ENCODE results near the gene CMSS1. TPM values are rescaled to one million over a fixed set of nuclear protein-coding genes. Genes with fewer than 3 reads are reported as not detected.

CMSS1 gene
- total and polyA plus RNA-seq, 11 donors = 13.5 to 48.4 (median 34.8) TPM

GRCh38 chr3:100205171-100205570, 387.5 kb downstream of the CMSS1 start:
- TF ChIP-seq POLR2A (IDR thresholded peaks at IDR 0.05) = no peak
- TF ChIP-seq, protein P1, sequence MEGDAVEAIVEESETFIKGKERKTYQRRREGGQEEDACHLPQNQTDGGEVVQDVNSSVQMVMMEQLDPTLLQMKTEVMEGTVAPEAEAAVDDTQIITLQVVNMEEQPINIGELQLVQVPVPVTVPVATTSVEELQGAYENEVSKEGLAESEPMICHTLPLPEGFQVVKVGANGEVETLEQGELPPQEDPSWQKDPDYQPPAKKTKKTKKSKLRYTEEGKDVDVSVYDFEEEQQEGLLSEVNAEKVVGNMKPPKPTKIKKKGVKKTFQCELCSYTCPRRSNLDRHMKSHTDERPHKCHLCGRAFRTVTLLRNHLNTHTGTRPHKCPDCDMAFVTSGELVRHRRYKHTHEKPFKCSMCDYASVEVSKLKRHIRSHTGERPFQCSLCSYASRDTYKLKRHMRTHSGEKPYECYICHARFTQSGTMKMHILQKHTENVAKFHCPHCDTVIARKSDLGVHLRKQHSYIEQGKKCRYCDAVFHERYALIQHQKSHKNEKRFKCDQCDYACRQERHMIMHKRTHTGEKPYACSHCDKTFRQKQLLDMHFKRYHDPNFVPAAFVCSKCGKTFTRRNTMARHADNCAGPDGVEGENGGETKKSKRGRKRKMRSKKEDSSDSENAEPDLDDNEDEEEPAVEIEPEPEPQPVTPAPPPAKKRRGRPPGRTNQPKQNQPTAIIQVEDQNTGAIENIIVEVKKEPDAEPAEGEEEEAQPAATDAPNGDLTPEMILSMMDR (IDR thresholded peaks at IDR 0.05) = no peak
- no peaks in the 10 kb centered on the region for H3K27me3 ChIP-seq
- H3K27ac ChIP-seq = no peak overlapping the region
- DNase-seq (no peak), ATAC-seq (no peak)
- H3K4me3 ChIP-seq = no peak overlapping the region
- H3K4me1 ChIP-seq = peaks cover 0 to 8% (median 5%) of the 10 kb centered on the region in 12 donors
- WGBS, 4 donors = 79 to 88% (median 81%) methylated on average over 2 of the region's 2 CpGs
- peaks cover 0 to 18% (median 0%) of the 10 kb centered on the region in 12 donors for H3K9me3 ChIP-seq
- H3K36me3 ChIP-seq = no peaks in the 10 kb centered on the region
- intact Hi-C loops (cut with DNase I) = no loop called here

GRCh38 chr3:100206687-100207086, 389.0 kb downstream of the CMSS1 start:
- Histone ChIP-seq H3K4me1 (peaks cover 0 to 24% (median 18%) of the 10 kb centered on the region in 12 donors), H3K9me3 (peaks cover 0 to 18% (median 0%) of the 10 kb centered on the region in 12 donors), H3K27ac (no peak overlapping the region), H3K27me3 (no peaks in the 10 kb centered on the region), H3K36me3 (no peaks in the 10 kb centered on the region), H3K4me3 (no peak overlapping the region)
- 79 to 93% (median 90%) methylated on average over 1 of the region's 1 CpG for WGBS, 4 donors
- DNase-seq (no peak), ATAC-seq (no peak)
- TF ChIP-seq, protein P1 (IDR thresholded peaks at IDR 0.05) = no peak
- TF ChIP-seq POLR2A (IDR thresholded peaks at IDR 0.05) = no peak
- intact Hi-C loops (cut with DNase I) = no loop called here

DNA sequence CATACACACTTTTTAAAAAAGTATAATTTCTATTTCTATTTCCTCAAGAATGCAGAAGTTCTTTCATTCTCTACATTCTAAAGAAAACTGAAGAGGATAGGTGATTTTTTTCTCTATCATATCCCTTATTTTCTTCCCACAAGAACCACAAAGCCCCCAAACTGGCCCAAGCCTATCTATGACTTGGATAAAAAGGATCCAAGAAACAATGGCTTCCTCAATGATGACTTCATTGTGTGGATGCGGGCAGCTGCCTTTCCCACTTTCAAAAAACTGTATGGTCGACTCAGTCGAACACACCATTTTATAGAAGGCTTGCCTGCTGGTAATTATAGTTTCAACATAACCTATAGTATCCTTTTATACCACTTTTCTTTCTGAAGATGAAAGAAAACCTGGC, 390.2 kb downstream of the CMSS1 start:
- TF ChIP-seq, protein P1 (IDR thresholded peaks at IDR 0.05) = no peak
- TF ChIP-seq POLR2A (IDR thresholded peaks at IDR 0.05) = no peak
- DNase-seq (no peak), ATAC-seq (no peak)
- no peaks in the 10 kb centered on the region for H3K27me3 ChIP-seq
- 87 to 89% (median 88%) methylated on average over 3 of the region's 3 CpGs for WGBS, 4 donors
- intact Hi-C loops (cut with DNase I) = no loop called here
- peaks cover 0 to 16% (median 0%) of the 10 kb centered on the region in 12 donors for H3K9me3 ChIP-seq
- no peak overlapping the region for H3K27ac ChIP-seq
- H3K36me3 ChIP-seq = no peaks in the 10 kb centered on the region
- H3K4me1 ChIP-seq = peaks cover 0 to 24% (median 18%) of the 10 kb centered on the region in 12 donors
- no peak overlapping the region for H3K4me3 ChIP-seq

DNA sequence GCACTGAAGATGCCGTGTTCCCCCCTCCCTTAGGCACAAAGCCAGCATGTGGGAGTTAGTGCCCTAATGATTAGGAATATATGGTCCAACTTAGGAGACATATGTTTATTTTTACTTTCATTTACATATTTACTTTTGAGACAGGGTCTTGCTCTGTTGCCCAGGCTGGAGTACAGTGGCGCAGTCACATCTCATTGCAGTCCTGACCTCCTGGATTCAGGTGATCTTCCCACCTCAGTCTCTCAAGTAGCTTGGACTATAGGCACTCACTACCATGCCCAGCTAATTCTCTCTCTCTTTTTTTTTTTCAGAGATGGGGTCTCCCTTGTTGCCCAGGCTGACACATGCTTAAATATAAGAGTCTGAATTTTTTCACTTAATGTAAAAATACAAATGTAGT, 391.5 kb downstream of the CMSS1 start:
- DNase-seq = no peak
- 86 to 95% (median 93%) methylated on average over 2 of the region's 2 CpGs for whole genome bisulfite sequencing, 4 donors

More for the DNA sequence above, 391.5 kb downstream of the CMSS1 start:
- Histone ChIP-seq H3K4me3 (no peak overlapping the region), H3K9me3 (peaks cover 0 to 4% (median 0%) of the 10 kb centered on the region in 12 donors), H3K36me3 (no peaks in the 10 kb centered on the region), H3K4me1 (peaks cover 0 to 24% (median 18%) of the 10 kb centered on the region in 12 donors), H3K27me3 (no peaks in the 10 kb centered on the region), H3K27ac (no peak overlapping the region)
- TF ChIP-seq, protein P1 (IDR thresholded peaks at IDR 0.05) = no peak
- TF ChIP-seq POLR2A (IDR thresholded peaks at IDR 0.05) = no peak
- ATAC-seq = no peak
- intact Hi-C loops (cut with DNase I) = no loop called here

Measured in heart left ventricle (tissue), 16 donors.